WI38 (cell line): ENCODE measurements around the gene ERMARD.
"Not testable (repeated sequence)": the region's sequence is repeated elsewhere in the genome, so short reads cannot be mapped to it uniquely, and the experiment has no call there.

Experiments
- H3K4me3 ChIP-seq: 2 replicates; pipeline ENCODE4 v1.5.1; 2011; ENCODE audit warnings: low read depth, mild to moderate bottlenecking, control low read depth, low read length
- TF ChIP-seq, protein P1 (sequence below): IDR thresholded peaks from 2 replicates; pipeline ENCODE4 v1.5.1; 2012; ENCODE audit warnings: low read depth, mild to moderate bottlenecking, control low read depth, low read length

ERMARD gene

DNA sequence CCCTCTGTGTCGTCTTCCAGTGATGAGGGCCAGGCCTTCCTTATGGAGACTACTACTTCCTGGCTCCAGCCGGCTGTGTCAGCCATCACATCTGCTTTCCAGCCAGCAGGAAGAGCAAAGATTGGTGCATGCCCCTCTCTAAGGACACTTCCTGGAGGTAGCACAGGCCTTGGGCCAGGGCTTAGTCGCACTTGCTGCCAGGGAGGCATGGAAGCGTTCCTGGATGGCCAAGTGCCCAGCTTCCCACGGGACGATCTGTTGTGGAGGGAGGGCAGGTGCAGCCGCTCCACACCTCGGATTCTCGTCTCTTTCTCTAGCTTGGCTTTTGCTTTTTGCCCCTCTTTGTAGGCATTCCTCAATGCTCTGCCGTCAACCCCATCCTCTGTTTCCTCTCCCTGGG lies 11.9 kb downstream of the ERMARD start:
- TF ChIP-seq, protein P1, sequence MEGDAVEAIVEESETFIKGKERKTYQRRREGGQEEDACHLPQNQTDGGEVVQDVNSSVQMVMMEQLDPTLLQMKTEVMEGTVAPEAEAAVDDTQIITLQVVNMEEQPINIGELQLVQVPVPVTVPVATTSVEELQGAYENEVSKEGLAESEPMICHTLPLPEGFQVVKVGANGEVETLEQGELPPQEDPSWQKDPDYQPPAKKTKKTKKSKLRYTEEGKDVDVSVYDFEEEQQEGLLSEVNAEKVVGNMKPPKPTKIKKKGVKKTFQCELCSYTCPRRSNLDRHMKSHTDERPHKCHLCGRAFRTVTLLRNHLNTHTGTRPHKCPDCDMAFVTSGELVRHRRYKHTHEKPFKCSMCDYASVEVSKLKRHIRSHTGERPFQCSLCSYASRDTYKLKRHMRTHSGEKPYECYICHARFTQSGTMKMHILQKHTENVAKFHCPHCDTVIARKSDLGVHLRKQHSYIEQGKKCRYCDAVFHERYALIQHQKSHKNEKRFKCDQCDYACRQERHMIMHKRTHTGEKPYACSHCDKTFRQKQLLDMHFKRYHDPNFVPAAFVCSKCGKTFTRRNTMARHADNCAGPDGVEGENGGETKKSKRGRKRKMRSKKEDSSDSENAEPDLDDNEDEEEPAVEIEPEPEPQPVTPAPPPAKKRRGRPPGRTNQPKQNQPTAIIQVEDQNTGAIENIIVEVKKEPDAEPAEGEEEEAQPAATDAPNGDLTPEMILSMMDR = no peak

DNA sequence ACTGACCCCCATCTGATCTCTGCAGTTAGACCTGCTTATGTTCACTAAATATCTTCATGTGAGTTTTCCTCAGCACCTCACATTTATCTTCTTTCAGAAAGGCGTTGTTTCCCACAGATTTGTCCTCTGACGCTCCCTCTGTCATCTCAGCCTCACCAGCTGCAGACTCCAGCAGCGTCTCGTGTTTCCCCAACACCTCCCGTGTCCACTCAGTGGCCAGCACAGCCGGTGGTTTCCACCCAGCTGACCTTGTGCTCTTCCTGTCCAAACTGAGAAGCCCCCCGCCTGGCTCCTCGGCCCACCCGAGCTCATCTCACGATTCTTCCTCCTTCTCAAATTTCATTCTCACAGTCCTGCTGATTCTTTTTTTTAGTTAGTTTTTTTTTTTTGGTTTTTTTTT lies 12.5 kb downstream of the ERMARD start:
- H3K4me3 ChIP-seq = no peak overlapping the region
- TF ChIP-seq, protein P1 = no peak

More for the DNA sequence above, 11.9 kb downstream of the ERMARD start:
- H3K4me3 ChIP-seq = no peak overlapping the region

DNA sequence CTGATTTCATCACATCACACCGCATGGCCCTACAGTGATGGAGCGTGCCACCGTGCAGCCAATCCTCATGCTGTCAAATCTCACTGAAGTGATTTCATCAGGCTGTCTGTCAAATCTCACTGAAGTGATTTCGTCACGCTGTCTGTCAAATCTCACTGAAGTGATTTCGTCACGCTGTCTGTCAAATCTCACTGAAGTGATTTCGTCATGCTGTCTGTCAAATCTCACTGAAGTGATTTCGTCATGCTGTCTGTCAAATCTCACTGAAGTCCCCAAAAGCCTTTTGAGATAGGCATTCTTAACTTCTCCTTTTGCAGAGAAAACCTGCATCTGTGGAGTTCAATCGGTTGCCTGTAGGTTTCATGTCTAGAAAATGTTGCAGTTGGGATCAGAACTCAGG lies 14.4 kb downstream of the ERMARD start:
- H3K4me3 ChIP-seq = not testable (repeated sequence)

DNA sequence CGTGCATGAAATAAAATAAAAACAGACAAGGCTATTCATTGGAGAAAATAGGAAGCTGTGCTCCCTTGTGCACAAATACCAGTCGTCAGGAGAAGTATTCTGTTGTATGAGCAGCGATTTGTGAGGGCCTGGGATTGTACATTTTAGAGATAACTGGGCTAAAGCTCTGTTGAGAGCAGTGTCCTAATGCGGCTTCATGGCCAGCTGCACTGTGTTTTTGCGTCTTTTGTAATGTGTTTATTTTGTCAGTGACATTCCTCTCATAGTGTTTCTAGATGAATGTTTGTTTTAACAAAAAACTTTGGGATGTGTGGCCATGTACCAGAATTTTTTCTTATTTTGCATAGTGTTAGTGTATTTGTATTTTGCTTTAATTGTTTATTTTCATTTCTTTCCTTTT lies 14.8 kb downstream of the ERMARD start:
- no peak overlapping the region for H3K4me3 ChIP-seq
- TF ChIP-seq, protein P1 = no peak

DNA sequence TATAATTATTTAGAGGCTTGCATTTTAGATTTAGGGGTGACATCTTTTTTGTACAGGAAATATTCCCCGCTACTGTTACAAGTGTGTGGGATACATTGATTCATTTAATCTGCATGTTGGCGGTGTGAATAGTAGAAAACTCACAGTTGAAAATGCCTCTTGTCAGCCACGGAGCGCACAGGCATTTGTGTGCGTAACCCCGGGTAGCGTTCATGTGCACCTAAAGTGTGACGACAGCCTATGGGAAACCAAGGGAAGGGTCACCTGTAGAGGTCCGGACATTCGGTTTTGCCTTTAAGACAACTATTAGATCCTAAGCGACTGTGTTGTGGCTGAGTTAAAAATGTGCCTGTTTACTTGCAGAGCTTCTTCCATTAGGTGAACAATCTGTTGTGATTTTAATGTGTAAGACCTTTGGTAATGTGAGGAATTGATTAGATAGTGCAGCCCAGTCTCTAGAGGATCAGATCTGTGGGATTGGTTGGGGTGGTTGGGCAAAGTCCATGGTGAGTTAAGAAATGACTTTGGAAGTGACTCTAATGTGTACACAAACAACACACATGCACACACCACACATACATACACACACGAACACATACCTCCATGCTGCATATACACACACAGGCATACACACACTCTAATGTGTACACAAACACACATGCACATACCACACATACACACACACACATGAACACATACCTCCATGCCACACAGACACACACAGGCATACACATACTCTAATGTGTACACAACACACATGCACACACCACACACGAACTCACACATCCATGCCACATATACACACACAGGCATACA lies 15.7 kb downstream of the ERMARD start:
- TF ChIP-seq, protein P1 = no peak

DNA sequence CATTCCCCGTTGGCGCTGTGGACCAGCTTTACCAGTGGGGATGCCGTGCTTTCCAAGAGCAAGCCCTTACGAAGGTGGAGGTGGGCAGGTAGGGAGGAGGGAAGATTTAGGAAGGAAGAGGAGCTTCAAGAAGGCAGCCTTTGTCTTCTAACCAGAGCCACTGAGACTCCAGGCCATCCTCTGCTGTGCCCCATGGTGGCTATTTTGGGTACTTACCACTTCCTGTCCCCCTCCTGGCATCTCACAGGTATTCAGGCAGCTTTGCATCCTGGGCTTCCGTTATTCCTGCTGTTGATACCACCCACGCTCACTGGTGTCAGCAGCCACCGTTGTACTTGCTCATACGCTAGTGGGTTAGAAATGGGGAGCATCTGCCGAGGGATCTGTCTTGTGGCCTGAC lies 22.9 kb downstream of the ERMARD start:
- H3K4me3 ChIP-seq = no peak overlapping the region
- TF ChIP-seq, protein P1 = no peak

More for the DNA sequence above, 15.7 kb downstream of the ERMARD start:
- H3K4me3 ChIP-seq = no peak overlapping the region

DNA sequence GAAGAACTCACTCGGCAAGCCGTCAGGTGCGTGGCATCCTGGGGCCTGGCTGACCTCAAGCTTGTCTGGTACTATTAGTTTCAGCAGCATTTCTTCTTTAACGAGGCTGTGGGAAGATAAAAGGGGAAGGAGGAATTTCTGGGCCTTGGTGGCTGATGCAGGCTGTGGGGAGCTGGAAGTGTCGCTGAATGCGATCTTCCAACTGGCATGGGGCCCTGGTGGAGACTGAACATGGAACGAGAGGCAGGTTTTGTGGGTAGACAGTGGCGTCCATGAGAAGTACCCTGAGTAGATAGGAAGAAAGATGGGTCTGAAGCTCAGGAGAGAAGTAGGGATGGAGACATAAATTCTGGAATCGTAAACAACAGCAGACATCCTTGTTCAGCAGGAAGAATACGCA lies 23.9 kb downstream of the ERMARD start:
- no peak overlapping the region for H3K4me3 ChIP-seq

More for the DNA sequence above, 23.9 kb downstream of the ERMARD start:
- TF ChIP-seq, protein P1 = no peak
